Measurements from ENCODE around the gene PAX5.

Gene PAX5

DNA sequence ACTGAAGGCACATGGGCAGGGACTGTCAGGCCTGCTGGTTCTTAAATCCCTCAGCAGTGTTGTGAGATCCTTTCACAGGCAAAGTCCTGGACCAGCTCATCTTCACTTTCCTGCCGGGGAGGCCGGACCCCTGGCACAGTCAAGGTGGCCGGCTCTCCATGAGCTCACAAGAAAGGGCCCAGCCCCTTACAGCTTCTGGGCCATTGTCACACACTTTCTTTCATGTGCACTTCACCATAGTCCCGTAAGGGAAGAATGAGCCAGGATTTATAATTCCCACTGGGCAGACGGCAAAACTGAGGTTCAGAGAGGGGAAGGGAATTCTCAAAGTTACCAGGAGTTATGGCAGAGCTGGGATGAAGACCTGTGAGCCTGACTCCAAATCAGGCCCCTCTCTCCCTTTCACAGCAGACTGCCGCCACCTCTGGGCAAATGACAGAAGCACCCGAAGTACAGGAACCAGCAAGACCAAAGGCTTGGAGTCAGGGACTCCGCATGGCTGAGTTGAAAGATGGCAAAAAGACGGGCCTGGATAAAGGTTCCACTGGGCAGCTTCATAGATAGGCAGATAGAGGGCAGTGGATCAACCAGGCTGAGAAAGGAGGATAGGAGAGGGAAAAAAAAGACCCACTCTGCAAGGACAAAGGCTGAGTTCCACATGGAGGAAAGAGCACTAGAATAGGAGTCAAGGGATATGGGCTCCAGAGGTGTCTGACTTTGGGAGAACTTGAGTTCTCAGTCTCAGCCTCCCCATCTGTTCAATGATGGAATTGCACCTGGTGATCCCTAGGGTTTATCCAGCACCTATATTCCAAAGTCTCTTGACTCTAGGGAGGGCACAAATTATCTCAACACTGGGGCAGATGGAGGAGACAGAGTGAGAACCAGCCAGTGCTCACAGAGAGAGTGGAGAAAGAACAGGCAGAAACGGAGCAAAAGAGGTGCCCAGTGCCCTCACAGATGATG is 128.7 kb downstream of the PAX5 start:
- H3K27ac ChIP-seq (ENCODE audit: low read depth, low read length) = no peak overlapping the region
- H3K4me3 ChIP-seq (ENCODE audit: low read depth, low read length) = no peak overlapping the region
- H3K9me3 ChIP-seq (ENCODE audit: control insufficient read depth, insufficient read depth, low read depth, low read length) = no peaks in the 10 kb centered on the region
- H3K36me3 ChIP-seq (ENCODE audit: control insufficient read depth, insufficient read depth, low read length) = no peaks in the 10 kb centered on the region
- H3K9ac ChIP-seq (ENCODE audit: low read length) = no peak overlapping the region
- H3K4me1 ChIP-seq (ENCODE audit: control insufficient read depth, insufficient read depth, low read length) = peaks cover 4% of the 10 kb centered on the region; the same call in 1 of the 2 replicates
- no peaks in the 10 kb centered on the region for H3K27me3 ChIP-seq (ENCODE audit: control insufficient read depth, insufficient read depth, low read length)

DNA sequence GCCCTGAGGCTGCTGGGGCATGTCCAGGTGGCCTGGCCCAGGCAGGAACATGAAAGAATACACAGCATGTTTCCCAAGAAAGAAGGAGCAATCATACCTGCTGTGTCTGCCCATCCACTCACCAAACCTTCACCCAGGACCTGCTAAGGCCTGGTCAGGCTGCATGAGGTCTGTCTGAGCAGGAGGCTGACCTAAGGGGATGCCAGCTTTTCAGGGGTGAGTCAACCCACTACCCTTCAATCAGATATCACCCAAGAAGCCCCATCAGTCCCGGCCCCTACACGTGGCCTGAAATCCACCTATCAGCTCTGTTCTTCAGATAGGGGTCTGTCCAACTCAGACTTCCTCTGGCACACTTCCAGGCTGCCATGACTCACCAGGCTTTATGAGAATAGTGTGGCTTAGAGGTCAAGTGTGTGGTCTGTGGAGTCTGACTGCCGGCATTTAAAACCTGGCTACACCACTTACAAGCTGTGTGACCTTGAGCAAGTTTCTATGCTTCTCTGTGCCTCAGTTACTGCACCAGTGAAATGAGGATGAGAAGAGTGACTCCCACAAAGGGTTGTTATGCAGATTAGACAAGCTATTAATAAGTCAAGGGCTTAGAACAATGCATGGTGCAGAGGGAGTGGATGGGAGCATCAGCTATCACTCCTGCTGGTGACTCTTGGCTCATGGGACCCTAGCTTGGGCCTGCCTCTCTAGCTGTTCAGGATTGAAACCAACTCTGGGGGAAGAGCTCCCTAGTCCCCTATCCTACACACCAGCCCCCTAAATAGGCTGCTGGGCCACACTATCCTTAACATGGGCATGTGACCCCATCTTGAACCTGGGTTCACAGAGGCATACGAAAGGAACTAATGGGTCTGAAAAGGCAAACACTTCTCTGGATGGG is 130.3 kb downstream of the PAX5 start:
- no peak overlapping the region for H3K9ac ChIP-seq (ENCODE audit: low read length)
- H3K4me1 ChIP-seq (ENCODE audit: control insufficient read depth, insufficient read depth, low read length) = peaks cover 4% of the 10 kb centered on the region; the same call in 1 of the 2 replicates
- H3K27ac ChIP-seq (ENCODE audit: low read depth, low read length) = no peak overlapping the region
- H3K9me3 ChIP-seq (ENCODE audit: control insufficient read depth, insufficient read depth, low read depth, low read length) = no peaks in the 10 kb centered on the region
- no peak overlapping the region for H3K4me3 ChIP-seq (ENCODE audit: low read depth, low read length)
- H3K27me3 ChIP-seq (ENCODE audit: control insufficient read depth, insufficient read depth, low read length) = no peaks in the 10 kb centered on the region
- H3K36me3 ChIP-seq (ENCODE audit: control insufficient read depth, insufficient read depth, low read length) = no peaks in the 10 kb centered on the region

DNA sequence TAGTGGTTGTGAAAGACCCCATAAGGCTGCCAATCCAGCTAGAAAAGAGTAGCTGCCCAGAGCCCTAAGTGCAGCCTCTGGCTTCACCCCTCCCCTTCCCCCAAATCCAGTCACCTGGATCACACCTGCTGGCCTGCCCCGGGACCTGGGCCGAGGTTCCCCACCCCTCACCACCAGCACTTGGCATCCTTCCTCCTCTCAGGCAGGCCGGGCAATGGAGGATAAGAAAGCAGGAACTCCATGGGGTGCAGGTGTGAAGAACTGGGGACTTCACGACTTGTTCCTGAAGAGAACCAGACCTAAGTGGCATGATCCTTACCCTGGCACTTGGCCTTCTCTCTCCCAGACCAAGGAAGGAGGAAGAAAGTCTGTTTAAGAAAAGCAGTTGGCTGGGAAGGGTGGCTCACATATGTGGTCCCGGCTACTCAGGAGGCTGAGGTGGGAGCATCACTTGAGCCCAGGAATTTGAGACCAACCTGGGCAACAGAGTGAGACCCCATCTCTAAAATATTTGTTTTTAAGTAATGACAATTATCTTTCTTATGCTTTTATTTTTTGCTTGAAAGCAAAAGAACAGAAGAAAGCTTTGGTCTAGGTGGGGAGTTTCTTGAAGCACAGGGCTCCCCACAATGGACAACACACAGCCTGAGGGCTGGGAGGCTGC is 131.1 kb downstream of the PAX5 start:
- Histone ChIP-seq H3K4me3 (ENCODE audit: low read depth, low read length) (no peak overlapping the region), H3K9ac (ENCODE audit: low read length) (no peak overlapping the region), H3K27me3 (ENCODE audit: control insufficient read depth, insufficient read depth, low read length) (no peaks in the 10 kb centered on the region), H3K27ac (ENCODE audit: low read depth, low read length) (no peak overlapping the region), H3K4me1 (ENCODE audit: control insufficient read depth, insufficient read depth, low read length) (peaks cover 4% of the 10 kb centered on the region; the same call in 1 of the 2 replicates), H3K9me3 (ENCODE audit: control insufficient read depth, insufficient read depth, low read depth, low read length) (no peaks in the 10 kb centered on the region), H3K36me3 (ENCODE audit: control insufficient read depth, insufficient read depth, low read length) (no peaks in the 10 kb centered on the region)

DNA sequence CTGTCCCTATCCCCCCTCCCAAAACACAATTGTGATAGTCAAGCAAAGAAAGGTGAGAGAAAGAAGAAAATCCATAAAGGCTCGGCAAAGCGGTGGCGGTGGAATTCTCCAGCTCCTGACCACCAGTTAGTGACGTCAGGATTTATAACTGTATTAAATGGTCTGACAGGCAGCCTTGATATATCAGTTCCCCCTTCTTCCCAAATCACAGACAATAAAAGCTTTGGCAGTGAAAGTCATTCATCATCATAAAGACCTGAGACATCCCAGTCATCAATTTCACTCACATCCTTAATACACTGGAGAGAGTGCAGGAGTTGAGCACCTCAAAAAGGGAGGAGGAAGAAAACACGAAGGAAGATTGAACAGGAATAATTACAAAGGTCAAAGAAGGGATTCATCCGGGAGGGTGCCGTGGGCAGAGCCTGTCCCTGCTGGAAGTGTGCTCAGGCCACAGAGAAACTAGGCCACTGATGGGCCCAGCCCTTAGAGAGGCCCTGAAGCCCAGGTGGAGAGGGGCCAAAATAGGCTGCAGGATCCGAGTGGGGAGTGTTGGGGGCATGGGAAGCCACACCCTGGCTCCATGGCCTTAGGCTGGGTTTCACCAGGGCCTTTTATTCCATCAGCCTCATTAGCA is 131.9 kb downstream of the PAX5 start:
- Histone ChIP-seq H3K9me3 (ENCODE audit: control insufficient read depth, insufficient read depth, low read depth, low read length) (no peaks in the 10 kb centered on the region), H3K36me3 (ENCODE audit: control insufficient read depth, insufficient read depth, low read length) (no peaks in the 10 kb centered on the region), H3K27me3 (ENCODE audit: control insufficient read depth, insufficient read depth, low read length) (no peaks in the 10 kb centered on the region), H3K4me3 (ENCODE audit: low read depth, low read length) (no peak overlapping the region), H3K4me1 (ENCODE audit: control insufficient read depth, insufficient read depth, low read length) (peaks cover 7% of the 10 kb centered on the region), H3K9ac (ENCODE audit: low read length) (no peak overlapping the region), H3K27ac (ENCODE audit: low read depth, low read length) (no peak overlapping the region)

DNA sequence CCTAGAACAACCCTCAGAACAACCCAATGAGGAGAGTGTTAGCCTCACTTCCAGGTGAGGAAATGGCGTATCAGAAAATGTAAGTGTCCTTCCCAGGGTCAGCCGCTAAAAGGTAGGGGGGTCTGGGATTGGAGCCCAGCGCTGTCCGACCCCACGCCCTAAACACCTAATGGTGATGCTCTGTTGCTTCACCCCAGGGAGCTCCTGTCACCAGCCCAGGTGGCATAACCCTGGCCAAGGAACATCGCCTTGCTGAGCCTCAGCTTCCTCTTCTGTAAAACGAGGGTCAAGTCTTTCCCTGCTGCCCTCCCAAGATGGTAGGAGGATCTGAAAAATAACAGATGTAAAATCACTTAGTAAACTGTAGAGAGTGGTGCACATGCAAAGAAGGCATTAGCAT is 132.5 kb downstream of the PAX5 start:
- no peaks in the 10 kb centered on the region for H3K9me3 ChIP-seq (ENCODE audit: control insufficient read depth, insufficient read depth, low read depth, low read length)
- H3K4me1 ChIP-seq (ENCODE audit: control insufficient read depth, insufficient read depth, low read length) = peaks cover 7% of the 10 kb centered on the region
- no peaks in the 10 kb centered on the region for H3K36me3 ChIP-seq (ENCODE audit: control insufficient read depth, insufficient read depth, low read length)
- no peaks in the 10 kb centered on the region; the same call in 1 of the 2 replicates for H3K27me3 ChIP-seq (ENCODE audit: control insufficient read depth, insufficient read depth, low read length)
- H3K4me3 ChIP-seq (ENCODE audit: low read depth, low read length) = no peak overlapping the region
- no peak overlapping the region for H3K27ac ChIP-seq (ENCODE audit: low read depth, low read length)
- H3K9ac ChIP-seq (ENCODE audit: low read length) = no peak overlapping the region

DNA sequence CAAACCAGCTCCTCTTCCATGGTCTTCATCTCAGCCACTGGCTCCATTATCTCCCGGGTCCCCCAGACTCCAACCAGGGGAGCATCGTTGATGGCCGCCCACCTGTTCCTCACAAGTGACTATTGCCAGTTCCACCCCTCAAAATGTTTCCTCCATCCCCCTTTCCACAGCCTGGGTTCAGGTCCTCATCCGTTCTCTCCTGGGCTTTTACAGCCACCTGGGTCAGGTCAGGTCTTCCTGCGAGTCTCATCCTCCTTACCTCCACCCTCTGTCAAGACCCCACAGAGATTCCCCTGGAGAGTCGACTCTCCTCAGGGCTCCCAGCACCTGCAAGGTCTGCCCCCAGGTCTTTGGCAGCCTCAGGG is 133.2 kb downstream of the PAX5 start:
- no peak overlapping the region for H3K4me3 ChIP-seq (ENCODE audit: low read depth, low read length)
- H3K27ac ChIP-seq (ENCODE audit: low read depth, low read length) = no peak overlapping the region
- H3K27me3 ChIP-seq (ENCODE audit: control insufficient read depth, insufficient read depth, low read length) = no peaks in the 10 kb centered on the region; the same call in 1 of the 2 replicates
- no peak overlapping the region for H3K9ac ChIP-seq (ENCODE audit: low read length)
- peaks cover 7% of the 10 kb centered on the region for H3K4me1 ChIP-seq (ENCODE audit: control insufficient read depth, insufficient read depth, low read length)
- H3K36me3 ChIP-seq (ENCODE audit: control insufficient read depth, insufficient read depth, low read length) = no peaks in the 10 kb centered on the region
- no peaks in the 10 kb centered on the region for H3K9me3 ChIP-seq (ENCODE audit: control insufficient read depth, insufficient read depth, low read depth, low read length)

DNA sequence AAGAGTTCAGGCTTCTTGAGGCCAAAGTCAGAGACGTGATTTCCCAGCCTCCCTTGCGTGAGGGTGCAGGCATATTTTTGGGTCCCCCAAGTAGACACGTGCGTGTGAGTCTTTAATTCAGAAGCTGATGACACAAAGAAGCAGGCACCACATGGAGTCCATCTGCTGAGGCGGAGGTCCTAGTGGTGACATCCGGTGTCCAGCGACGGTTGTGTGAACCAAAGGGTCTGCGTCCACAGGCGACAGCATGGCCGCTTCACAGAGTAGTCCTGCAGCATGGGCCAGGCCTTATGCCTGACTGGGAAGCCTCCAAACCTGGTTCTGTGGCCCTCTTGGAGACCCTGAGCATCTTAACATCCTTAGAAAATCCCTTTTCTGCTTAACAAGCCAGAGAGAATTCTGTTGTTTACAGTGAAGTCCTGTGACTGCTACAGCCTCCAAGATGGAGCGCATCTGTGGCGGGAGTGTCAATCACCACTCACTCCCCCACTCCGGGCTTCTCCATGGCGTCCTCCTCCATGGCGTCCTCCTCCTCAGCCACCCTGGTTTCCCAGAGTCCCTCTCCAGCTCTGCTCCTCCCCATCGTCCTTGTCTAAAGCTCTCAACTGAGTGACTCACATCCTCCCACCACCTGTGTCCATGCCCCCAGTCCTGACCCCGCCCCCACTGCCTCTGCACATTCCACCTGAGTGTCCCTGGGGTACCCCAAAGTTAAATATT is 133.8 kb downstream of the PAX5 start:
- Histone ChIP-seq H3K4me3 (ENCODE audit: low read depth, low read length) (no peak overlapping the region), H3K9me3 (ENCODE audit: control insufficient read depth, insufficient read depth, low read depth, low read length) (no peaks in the 10 kb centered on the region), H3K27me3 (ENCODE audit: control insufficient read depth, insufficient read depth, low read length) (no peaks in the 10 kb centered on the region; the same call in 1 of the 2 replicates), H3K9ac (ENCODE audit: low read length) (no peak overlapping the region), H3K36me3 (ENCODE audit: control insufficient read depth, insufficient read depth, low read length) (no peaks in the 10 kb centered on the region), H3K4me1 (ENCODE audit: control insufficient read depth, insufficient read depth, low read length) (peaks cover 7% of the 10 kb centered on the region), H3K27ac (ENCODE audit: low read depth, low read length) (no peak overlapping the region)

DNA sequence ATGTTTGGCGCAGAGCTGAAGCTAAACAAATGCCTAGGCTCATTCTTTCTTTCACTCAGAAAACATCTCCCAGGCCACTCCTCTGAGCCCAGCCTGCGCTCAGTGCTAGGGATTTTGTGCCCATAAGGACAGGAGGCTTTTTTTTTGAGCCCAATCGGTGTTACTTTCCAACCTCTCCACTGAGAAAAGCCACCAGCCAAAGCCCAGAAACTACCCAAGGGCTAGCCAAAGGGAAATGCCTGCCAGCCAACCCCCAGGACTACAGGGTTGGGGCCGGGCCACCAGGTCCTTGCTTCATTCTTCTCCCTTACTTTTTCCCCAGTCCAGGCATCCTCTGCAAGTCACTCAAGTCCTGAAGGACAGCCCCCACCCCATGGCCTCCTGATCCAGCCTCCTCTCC is 134.7 kb downstream of the PAX5 start:
- no peak overlapping the region for H3K27ac ChIP-seq (ENCODE audit: low read depth, low read length)
- no peaks in the 10 kb centered on the region for H3K36me3 ChIP-seq (ENCODE audit: control insufficient read depth, insufficient read depth, low read length)
- H3K27me3 ChIP-seq (ENCODE audit: control insufficient read depth, insufficient read depth, low read length) = no peaks in the 10 kb centered on the region; the same call in 1 of the 2 replicates
- H3K9ac ChIP-seq (ENCODE audit: low read length) = no peak overlapping the region
- H3K4me1 ChIP-seq (ENCODE audit: control insufficient read depth, insufficient read depth, low read length) = peaks cover 7% of the 10 kb centered on the region
- no peaks in the 10 kb centered on the region for H3K9me3 ChIP-seq (ENCODE audit: control insufficient read depth, insufficient read depth, low read depth, low read length)
- H3K4me3 ChIP-seq (ENCODE audit: low read depth, low read length) = no peak overlapping the region

DNA sequence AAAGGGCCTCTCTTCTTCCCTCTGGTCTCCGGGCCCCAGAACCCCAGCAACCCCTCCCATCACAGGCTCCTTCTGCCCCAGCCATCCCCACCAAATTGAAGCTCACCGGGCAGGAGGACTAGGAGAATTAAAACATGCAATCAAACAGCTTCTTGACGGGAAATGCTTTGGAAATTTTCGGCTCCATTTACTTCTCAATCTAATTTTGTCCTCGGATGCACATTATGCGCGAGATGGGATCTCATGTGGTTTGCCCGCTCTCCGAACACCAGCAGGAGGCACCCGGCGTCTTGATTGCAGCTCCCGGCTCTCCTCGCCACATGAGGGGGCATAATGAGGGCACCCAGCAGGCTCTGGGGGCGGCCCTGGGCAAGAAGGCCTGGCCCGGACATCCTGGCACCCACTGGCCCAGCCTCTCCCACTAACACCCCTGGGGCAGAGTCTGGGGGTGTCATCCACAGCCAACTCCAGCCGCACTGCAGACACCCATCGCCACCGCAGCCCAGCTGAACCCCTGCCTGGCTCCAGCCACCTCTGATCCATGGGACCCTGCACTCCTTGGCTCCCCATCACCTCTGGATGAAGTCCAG is 135.5 kb downstream of the PAX5 start:
- no peaks in the 10 kb centered on the region for H3K36me3 ChIP-seq (ENCODE audit: control insufficient read depth, insufficient read depth, low read length)
- peaks cover 5% of the 10 kb centered on the region for H3K4me1 ChIP-seq (ENCODE audit: control insufficient read depth, insufficient read depth, low read length)
- no peak overlapping the region for H3K9ac ChIP-seq (ENCODE audit: low read length)
- H3K4me3 ChIP-seq (ENCODE audit: low read depth, low read length) = no peak overlapping the region
- H3K27me3 ChIP-seq (ENCODE audit: control insufficient read depth, insufficient read depth, low read length) = no peaks in the 10 kb centered on the region; the same call in 1 of the 2 replicates
- no peaks in the 10 kb centered on the region for H3K9me3 ChIP-seq (ENCODE audit: control insufficient read depth, insufficient read depth, low read depth, low read length)
- no peak overlapping the region for H3K27ac ChIP-seq (ENCODE audit: low read depth, low read length)
